GM19035 (cell line): ENCODE data around the gene ZNF396.
A peak's percentile ranks its signal among the peaks of the same experiment; 100 is the strongest.

Experiments used
- ATAC-seq: cut with Tn5 transposase; IDR thresholded peaks from one replicate; pipeline ENCODE4 v1.9.1; 2021; ENCODE audit not compliant: unreplicated experiment

Gene ZNF396

GRCh38 chr18:35386600-35387100 is 9.5 kb upstream of the ZNF396 start:
- peak; percentile 74 for ATAC-seq

- no peak for ATAC-seq
Measured at GRCh38 chr18:35383136-35383535, 6.0 kb upstream of the ZNF396 start.

- ATAC-seq: no peak
Measured at GRCh38 chr18:35379421-35379820, 2.3 kb upstream of the ZNF396 start.

- ATAC-seq: no peak
Measured at GRCh38 chr18:35378574-35378896, 1.4 kb upstream of the ZNF396 start.

GRCh38 chr18:35377875-35378573 is 887 bp upstream of the ZNF396 start:
- no peak for ATAC-seq

GRCh38 chr18:35376393-35376741 is 770 bp downstream of the ZNF396 start:
- ATAC-seq: peak; percentile 62

GRCh38 chr18:35374708-35375107 is 2.4 kb downstream of the ZNF396 start:
- ATAC-seq: no peak

GRCh38 chr18:35371412-35372195 is 5.5 kb downstream of the ZNF396 start:
- ATAC-seq: no peak

- ATAC-seq: no peak
Measured at GRCh38 chr18:35369126-35369525, 8.0 kb downstream of the ZNF396 start.

GRCh38 chr18:35368595-35368994 is 8.5 kb downstream of the ZNF396 start:
- no peak for ATAC-seq

- ATAC-seq: no peak
Measured at GRCh38 chr18:35362531-35362930, 14.6 kb downstream of the ZNF396 start.

GRCh38 chr18:35361570-35362321 is 15.4 kb downstream of the ZNF396 start:
- ATAC-seq: no peak

- ATAC-seq: peak; percentile 100
Measured at GRCh38 chr18:35355140-35355618, 22.0 kb downstream of the ZNF396 start.

- no peak for ATAC-seq
Measured at GRCh38 chr18:35352778-35353177, 24.4 kb downstream of the ZNF396 start.

GRCh38 chr18:35352283-35352682 is 24.9 kb downstream of the ZNF396 start:
- no peak for ATAC-seq

GRCh38 chr18:35348001-35348400 is 29.1 kb downstream of the ZNF396 start:
- no peak for ATAC-seq

- no peak for ATAC-seq
Measured at GRCh38 chr18:35345950-35346349, 31.2 kb downstream of the ZNF396 start.

- ATAC-seq: no peak
Measured at GRCh38 chr18:35345460-35345921, 31.6 kb downstream of the ZNF396 start.

GRCh38 chr18:35344736-35345459 is 32.2 kb downstream of the ZNF396 start:
- no peak for ATAC-seq

- peak; percentile 95 for ATAC-seq
Measured at GRCh38 chr18:35343936-35344735, 33.0 kb downstream of the ZNF396 start, which contains the start of gene ZNF24. ZNF24 (minus strand) TSS chr18:35344420; CDS start chr18:35340650, 3,770 bp downstream.
